Panc1 (cell line): ENCODE data around the gene LRRC57. TPM values are rescaled to one million over a fixed set of nuclear protein-coding genes. Genes with fewer than 3 reads are reported as not detected.

ENCODE experiments used
- ATAC-seq: fragments of 200-7000 bp; cut with Tn5 transposase; 2 replicates; pipeline ENCODE4 v1.9.1; 2020; ENCODE audit warnings: mild to moderate bottlenecking, moderate library complexity
- BruUV-seq: library from RNA; stranded (reverse); fragments of 400-500 nt; replicated peaks from 2 replicates; lab custom pipeline; 2021; lab: Mats Ljungman, UMichigan
- CTCF ChIA-PET: fragments of 300-600 bp; sonication (Branson Sonifier 250); formaldehyde crosslinking; loops from one replicate; lab custom pipeline; 2022; ENCODE audit warnings: antibody characterized with exemption; lab: Charles Lee
- POLR2A ChIA-PET: fragments of 300-600 bp; sonication (Branson Sonifier 250); formaldehyde crosslinking; loops from one replicate; lab custom pipeline; 2022; ENCODE audit warnings: antibody characterized with exemption; lab: Charles Lee
- DNase-seq: peaks from one replicate; pipeline ENCODE4 v3.0.0-alpha.2; 2010; ENCODE audit warnings: low read depth, low spot score
- H3K27ac ChIP-seq: 2 replicates; pipeline ENCODE4 v1.5.1; 2011; ENCODE audit warnings: mild to moderate bottlenecking, low read length, inconsistent platforms
- H3K27me3 ChIP-seq: fragments of 200-500 bp; sonication (Bioruptor generic); 2 replicates; pipeline ENCODE4 v1.6.0; 2014; ENCODE audit warnings: low read length, inconsistent platforms; ENCODE audit not compliant: control insufficient read depth, insufficient read depth
- H3K36me3 ChIP-seq: fragments of 200-500 bp; sonication (Bioruptor generic); 2 replicates; pipeline ENCODE4 v1.5.1; 2014; ENCODE audit warnings: inconsistent platforms, mild to moderate bottlenecking, low read length, moderate library complexity; ENCODE audit not compliant: control insufficient read depth, insufficient read depth
- H3K4me1 ChIP-seq: 2 replicates; pipeline ENCODE4 v1.5.1; 2011; ENCODE audit warnings: inconsistent platforms, mild to moderate bottlenecking, low read length, moderate library complexity; ENCODE audit not compliant: control insufficient read depth, insufficient read depth
- H3K4me3 ChIP-seq, 2 experiments: 2 replicates each; pipeline ENCODE4 v1.5.1; 2011 to 2012; ENCODE audit warnings: low read depth in 2 of 2, low read length in 2 of 2, mild to moderate bottlenecking in 2 of 2, inconsistent platforms in 1 of 2, moderate library complexity in 1 of 2
- H3K9me3 ChIP-seq: fragments of 200-500 bp; sonication (Bioruptor generic); 2 replicates; pipeline ENCODE4 v1.5.1; 2014; ENCODE audit warnings: low read depth, mild to moderate bottlenecking, inconsistent platforms, low read length, moderate library complexity; ENCODE audit not compliant: control insufficient read depth, insufficient read depth
- POLR2AphosphoS5 ChIP-seq: IDR thresholded peaks from 2 replicates; pipeline ENCODE4 v1.6.1; 2012; ENCODE audit warnings: mild to moderate bottlenecking, low read depth, low read length, moderate library complexity
- SIN3A ChIP-seq: IDR thresholded peaks from 2 replicates; pipeline ENCODE4 v1.6.1; 2012; ENCODE audit warnings: low read depth, mild to moderate bottlenecking, low read length, moderate library complexity, borderline replicate concordance; ENCODE audit not compliant: insufficient read depth
- TCF7L2 ChIP-seq: IDR thresholded peaks from 2 replicates; pipeline ENCODE4 v1.6.1; 2011; ENCODE audit warnings: mild to moderate bottlenecking, low read depth, low read length, inconsistent platforms
- in situ Hi-C: cut with HindIII; loops from 2 replicates; pipeline ENCODE4 v1.10.0; 2016; ENCODE audit warnings: low sequenced_read_pairs, low pct_unique_long_range_greater_than_20kb
- intact Hi-C: fragments of 100-400 bp; cut with micrococcal nuclease; formaldehyde crosslinking; loops from one replicate; pipeline ENCODE4 v1.10.0; 2022; ENCODE audit not compliant: unreplicated experiment
- total RNA-seq: library from RNA; stranded (reverse); gene quantifications from one replicate; pipeline ENCODE4 v1.2.1, GENCODE V29; 2021; ENCODE audit not compliant: unreplicated experiment
- TF ChIP-seq, protein P1 (sequence below): fragments of 450-650 bp; IDR thresholded peaks from 2 replicates; pipeline ENCODE4 v1.5.1; 2017; ENCODE audit warnings: mild to moderate bottlenecking
- TF ChIP-seq, protein P2 (sequence below), 2 experiments: IDR thresholded peaks; 2 replicates each; pipeline ENCODE4 v1.6.1; 2011 to 2012; ENCODE audit warnings: low read depth in 2 of 2, control low read depth in 1 of 2, low read length in 1 of 2, mild to moderate bottlenecking in 1 of 2, moderate library complexity in 1 of 2; ENCODE audit not compliant: insufficient read depth in 1 of 2

Gene LRRC57
- total RNA-seq, 1 experiment from 2014 or later = 39.2 TPM

DNA sequence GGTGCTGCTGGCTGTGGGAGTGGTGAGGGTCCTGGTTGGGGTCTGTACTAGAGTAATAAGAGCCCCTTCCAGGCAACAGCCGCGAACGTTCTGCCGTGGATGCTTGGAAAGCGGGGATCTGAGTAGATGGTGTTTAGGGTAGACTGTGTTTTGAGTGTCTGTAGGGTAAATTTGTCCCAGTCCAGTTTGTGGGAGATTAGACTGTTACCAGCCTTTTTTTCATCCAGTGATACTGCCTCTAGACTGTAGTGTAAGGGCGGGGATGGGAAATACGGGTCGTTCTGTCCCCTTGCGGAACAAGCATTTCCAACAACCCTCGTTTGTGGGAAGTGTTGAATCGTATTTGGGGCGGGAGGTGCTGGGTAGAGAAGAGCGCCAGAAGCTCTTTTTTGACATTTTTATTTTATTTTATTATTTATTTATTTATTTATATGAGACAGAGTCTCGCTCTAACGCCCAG, 469 bp upstream of the LRRC57 start:
- H3K4me3 ChIP-seq = peak overlapping the region; percentile 83 to 100
- H3K36me3 ChIP-seq = peaks cover 3% of the 10 kb centered on the region
- intact Hi-C loops = no loop called here
- CTCF ChIA-PET = interaction anchor here (0.6 kb wide), 2 partner anchors 34 to 494 kb away, joined by 3 to 5 read pairs; no protein-coding TSS in a partner anchor
- peaks cover 27% of the 10 kb centered on the region for H3K4me1 ChIP-seq
- H3K9me3 ChIP-seq = no peaks in the 10 kb centered on the region
- in situ Hi-C loops = no loop called here
- BruUV-seq = no TSS peak
- no peak for TF ChIP-seq POLR2AphosphoS5
- TF ChIP-seq SIN3A = no peak
- TF ChIP-seq, protein P1, sequence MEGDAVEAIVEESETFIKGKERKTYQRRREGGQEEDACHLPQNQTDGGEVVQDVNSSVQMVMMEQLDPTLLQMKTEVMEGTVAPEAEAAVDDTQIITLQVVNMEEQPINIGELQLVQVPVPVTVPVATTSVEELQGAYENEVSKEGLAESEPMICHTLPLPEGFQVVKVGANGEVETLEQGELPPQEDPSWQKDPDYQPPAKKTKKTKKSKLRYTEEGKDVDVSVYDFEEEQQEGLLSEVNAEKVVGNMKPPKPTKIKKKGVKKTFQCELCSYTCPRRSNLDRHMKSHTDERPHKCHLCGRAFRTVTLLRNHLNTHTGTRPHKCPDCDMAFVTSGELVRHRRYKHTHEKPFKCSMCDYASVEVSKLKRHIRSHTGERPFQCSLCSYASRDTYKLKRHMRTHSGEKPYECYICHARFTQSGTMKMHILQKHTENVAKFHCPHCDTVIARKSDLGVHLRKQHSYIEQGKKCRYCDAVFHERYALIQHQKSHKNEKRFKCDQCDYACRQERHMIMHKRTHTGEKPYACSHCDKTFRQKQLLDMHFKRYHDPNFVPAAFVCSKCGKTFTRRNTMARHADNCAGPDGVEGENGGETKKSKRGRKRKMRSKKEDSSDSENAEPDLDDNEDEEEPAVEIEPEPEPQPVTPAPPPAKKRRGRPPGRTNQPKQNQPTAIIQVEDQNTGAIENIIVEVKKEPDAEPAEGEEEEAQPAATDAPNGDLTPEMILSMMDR = no peak
- no peak for TF ChIP-seq TCF7L2
- TF ChIP-seq, protein P2, sequence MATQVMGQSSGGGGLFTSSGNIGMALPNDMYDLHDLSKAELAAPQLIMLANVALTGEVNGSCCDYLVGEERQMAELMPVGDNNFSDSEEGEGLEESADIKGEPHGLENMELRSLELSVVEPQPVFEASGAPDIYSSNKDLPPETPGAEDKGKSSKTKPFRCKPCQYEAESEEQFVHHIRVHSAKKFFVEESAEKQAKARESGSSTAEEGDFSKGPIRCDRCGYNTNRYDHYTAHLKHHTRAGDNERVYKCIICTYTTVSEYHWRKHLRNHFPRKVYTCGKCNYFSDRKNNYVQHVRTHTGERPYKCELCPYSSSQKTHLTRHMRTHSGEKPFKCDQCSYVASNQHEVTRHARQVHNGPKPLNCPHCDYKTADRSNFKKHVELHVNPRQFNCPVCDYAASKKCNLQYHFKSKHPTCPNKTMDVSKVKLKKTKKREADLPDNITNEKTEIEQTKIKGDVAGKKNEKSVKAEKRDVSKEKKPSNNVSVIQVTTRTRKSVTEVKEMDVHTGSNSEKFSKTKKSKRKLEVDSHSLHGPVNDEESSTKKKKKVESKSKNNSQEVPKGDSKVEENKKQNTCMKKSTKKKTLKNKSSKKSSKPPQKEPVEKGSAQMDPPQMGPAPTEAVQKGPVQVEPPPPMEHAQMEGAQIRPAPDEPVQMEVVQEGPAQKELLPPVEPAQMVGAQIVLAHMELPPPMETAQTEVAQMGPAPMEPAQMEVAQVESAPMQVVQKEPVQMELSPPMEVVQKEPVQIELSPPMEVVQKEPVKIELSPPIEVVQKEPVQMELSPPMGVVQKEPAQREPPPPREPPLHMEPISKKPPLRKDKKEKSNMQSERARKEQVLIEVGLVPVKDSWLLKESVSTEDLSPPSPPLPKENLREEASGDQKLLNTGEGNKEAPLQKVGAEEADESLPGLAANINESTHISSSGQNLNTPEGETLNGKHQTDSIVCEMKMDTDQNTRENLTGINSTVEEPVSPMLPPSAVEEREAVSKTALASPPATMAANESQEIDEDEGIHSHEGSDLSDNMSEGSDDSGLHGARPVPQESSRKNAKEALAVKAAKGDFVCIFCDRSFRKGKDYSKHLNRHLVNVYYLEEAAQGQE (IDR thresholded peaks at IDR 0.05; ENCODE audit: insufficient read depth in 1 of 2, low read depth in 2 of 2, low read length in 1 of 2) = no peak
- H3K27me3 ChIP-seq = no peaks in the 10 kb centered on the region
- ATAC-seq (peak; percentile 67), DNase-seq (peak; percentile 25)
- POLR2A ChIA-PET = interaction anchor here (0.5 to 0.6 kb wide), 3 partner anchors 20 to 686 kb away, joined by 3 to 5 read pairs (median 4); no protein-coding TSS in a partner anchor
- peak overlapping the region; percentile 94 for H3K27ac ChIP-seq

DNA sequence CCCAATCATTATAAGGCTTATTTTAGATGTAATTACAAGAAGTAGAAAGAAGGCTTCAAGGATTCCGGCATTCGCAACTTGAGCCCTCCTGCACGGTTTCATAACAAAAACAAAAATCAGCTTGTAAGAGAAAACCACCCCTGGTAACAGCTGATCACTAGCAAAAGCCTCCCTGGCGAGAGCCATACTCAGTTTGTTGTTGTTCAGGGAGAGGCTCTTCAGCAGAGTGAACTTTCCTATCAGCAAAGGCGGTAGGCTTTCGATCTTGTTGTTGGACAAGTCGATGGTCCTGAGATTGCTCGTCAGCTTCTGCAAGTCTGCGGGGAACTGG, 710 bp downstream of the LRRC57 start:
- intact Hi-C loops = no loop called here
- in situ Hi-C loops = no loop called here
- TF ChIP-seq, protein P1 = no peak
- TF ChIP-seq POLR2AphosphoS5 = no peak
- TF ChIP-seq, protein P2 (IDR thresholded peaks at IDR 0.05; ENCODE audit: insufficient read depth in 1 of 2, low read depth in 2 of 2, low read length in 1 of 2) = no peak
- no peak for TF ChIP-seq TCF7L2
- TF ChIP-seq SIN3A = no peak
- ChIA-PET CTCF (no interaction called here), POLR2A (interaction anchor here (0.6 kb wide), 1 partner anchor 56 kb away, joined by 3 read pairs; no protein-coding TSS in a partner anchor)
- Histone ChIP-seq H3K36me3 (peaks cover 3% of the 10 kb centered on the region), H3K27me3 (no peaks in the 10 kb centered on the region), H3K4me1 (peaks cover 27% of the 10 kb centered on the region), H3K9me3 (no peaks in the 10 kb centered on the region), H3K27ac (peak overlapping the region; percentile 94), H3K4me3 (peak overlapping the region; percentile 83 to 100)
- ATAC-seq (0 out of 2 replicates have a peak, but pooled peaks have one; percentile 5), DNase-seq (peak; percentile 5)
- TSS peak; percentile 72 for BruUV-seq
